ENCODE data around the gene C1QTNF8. TPM values are rescaled to one million over a fixed set of nuclear protein-coding genes. Genes with fewer than 3 reads are reported as not detected.

The C1QTNF8 gene
- total and polyA plus RNA-seq, 2 of the 13 experiments (the other 11 are each of a cell fraction or from before 2014, with no cell fraction given), result 0.09 TPM; not detected in 1

DNA sequence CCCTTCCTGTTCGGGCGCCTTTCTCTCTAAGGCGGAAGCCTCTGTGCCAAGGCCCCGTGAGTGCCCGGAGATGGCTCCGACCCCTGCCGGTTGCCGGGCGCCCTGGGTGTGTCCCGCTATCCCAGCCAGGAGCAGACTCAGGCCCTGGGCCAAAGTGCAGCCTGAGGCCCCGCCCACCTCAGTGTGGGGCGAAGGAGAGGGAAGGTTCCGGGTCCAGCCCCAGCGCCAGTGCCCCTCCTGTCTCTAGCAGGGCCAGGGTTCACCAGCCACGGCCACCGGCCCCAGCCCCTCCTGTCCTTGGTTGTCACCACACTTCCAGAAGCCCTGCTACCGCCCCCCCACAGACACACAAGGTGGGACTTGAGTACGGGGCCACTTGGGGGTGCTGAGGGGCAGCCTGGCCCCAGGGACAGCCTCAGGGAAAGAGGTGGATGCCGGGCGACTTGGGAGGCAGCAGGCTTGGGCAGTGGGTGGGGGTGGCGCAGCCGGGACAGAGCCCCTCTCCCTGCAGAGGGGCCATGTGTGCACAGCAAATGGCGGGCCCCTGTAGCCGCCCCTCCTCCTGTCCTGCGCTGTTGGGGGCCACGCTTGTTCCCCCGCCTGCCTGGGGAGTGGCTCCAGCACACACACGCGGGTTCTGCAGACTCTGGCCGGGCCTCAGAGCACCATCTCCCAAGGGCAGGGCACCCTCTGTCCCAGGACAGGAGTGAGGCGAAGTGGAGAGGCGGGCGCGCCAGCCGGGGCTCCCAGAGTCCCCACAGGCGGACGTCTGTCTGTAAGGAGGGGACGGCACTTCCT lies 6.0 kb downstream of the C1QTNF8 start (continued):
- TF ChIP-seq, protein P1, sequence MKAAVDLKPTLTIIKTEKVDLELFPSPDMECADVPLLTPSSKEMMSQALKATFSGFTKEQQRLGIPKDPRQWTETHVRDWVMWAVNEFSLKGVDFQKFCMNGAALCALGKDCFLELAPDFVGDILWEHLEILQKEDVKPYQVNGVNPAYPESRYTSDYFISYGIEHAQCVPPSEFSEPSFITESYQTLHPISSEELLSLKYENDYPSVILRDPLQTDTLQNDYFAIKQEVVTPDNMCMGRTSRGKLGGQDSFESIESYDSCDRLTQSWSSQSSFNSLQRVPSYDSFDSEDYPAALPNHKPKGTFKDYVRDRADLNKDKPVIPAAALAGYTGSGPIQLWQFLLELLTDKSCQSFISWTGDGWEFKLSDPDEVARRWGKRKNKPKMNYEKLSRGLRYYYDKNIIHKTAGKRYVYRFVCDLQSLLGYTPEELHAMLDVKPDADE (CRISPR knock-in tag; IDR thresholded peaks at IDR 0.05), result no peak
- TF ChIP-seq ATF7-NPFF (CRISPR knock-in tag; IDR thresholded peaks at IDR 0.05; ENCODE audit: low read depth), result peak; percentile 41
- TF ChIP-seq, protein P2, sequence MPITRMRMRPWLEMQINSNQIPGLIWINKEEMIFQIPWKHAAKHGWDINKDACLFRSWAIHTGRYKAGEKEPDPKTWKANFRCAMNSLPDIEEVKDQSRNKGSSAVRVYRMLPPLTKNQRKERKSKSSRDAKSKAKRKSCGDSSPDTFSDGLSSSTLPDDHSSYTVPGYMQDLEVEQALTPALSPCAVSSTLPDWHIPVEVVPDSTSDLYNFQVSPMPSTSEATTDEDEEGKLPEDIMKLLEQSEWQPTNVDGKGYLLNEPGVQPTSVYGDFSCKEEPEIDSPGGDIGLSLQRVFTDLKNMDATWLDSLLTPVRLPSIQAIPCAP (CRISPR knock-in tag; IDR thresholded peaks at IDR 0.05; ENCODE audit: low read depth), result no peak
- TF ChIP-seq, protein P3, sequence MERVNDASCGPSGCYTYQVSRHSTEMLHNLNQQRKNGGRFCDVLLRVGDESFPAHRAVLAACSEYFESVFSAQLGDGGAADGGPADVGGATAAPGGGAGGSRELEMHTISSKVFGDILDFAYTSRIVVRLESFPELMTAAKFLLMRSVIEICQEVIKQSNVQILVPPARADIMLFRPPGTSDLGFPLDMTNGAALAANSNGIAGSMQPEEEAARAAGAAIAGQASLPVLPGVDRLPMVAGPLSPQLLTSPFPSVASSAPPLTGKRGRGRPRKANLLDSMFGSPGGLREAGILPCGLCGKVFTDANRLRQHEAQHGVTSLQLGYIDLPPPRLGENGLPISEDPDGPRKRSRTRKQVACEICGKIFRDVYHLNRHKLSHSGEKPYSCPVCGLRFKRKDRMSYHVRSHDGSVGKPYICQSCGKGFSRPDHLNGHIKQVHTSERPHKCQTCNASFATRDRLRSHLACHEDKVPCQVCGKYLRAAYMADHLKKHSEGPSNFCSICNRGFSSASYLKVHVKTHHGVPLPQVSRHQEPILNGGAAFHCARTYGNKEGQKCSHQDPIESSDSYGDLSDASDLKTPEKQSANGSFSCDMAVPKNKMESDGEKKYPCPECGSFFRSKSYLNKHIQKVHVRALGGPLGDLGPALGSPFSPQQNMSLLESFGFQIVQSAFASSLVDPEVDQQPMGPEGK (CRISPR knock-in tag; IDR thresholded peaks at IDR 0.05), result peak; percentile 91
- TF ChIP-seq PHF5A (CRISPR knock-in tag; IDR thresholded peaks at IDR 0.05; ENCODE audit: low read depth, unreplicated experiment), result peak; percentile 90
- TF ChIP-seq, protein P4, sequence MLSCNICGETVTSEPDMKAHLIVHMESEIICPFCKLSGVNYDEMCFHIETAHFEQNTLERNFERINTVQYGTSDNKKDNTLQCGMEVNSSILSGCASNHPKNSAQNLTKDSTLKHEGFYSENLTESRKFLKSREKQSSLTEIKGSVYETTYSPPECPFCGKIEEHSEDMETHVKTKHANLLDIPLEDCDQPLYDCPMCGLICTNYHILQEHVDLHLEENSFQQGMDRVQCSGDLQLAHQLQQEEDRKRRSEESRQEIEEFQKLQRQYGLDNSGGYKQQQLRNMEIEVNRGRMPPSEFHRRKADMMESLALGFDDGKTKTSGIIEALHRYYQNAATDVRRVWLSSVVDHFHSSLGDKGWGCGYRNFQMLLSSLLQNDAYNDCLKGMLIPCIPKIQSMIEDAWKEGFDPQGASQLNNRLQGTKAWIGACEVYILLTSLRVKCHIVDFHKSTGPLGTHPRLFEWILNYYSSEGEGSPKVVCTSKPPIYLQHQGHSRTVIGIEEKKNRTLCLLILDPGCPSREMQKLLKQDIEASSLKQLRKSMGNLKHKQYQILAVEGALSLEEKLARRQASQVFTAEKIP (CRISPR knock-in tag; IDR thresholded peaks at IDR 0.05; ENCODE audit: borderline replicate concordance), result no peak
- TF ChIP-seq MEIS1 (CRISPR knock-in tag; IDR thresholded peaks at IDR 0.05; ENCODE audit: borderline replicate concordance), result no peak; the same call in 1 of the 2 replicates
- no peak; the same call in 1 of the 2 replicates for TF ChIP-seq REL (CRISPR knock-in tag; conservative IDR thresholded peaks at IDR 0.05)
- TF ChIP-seq, protein P5, sequence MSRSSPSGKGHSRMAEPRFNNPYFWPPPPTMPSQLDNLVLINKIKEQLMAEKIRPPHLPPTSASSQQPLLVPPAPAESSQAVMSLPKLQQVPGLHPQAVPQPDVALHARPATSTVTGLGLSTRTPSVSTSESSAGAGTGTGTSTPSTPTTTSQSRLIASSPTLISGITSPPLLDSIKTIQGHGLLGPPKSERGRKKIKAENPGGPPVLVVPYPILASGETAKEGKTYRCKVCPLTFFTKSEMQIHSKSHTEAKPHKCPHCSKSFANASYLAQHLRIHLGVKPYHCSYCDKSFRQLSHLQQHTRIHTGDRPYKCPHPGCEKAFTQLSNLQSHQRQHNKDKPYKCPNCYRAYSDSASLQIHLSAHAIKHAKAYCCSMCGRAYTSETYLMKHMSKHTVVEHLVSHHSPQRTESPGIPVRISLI (CRISPR knock-in tag; IDR thresholded peaks at IDR 0.05; ENCODE audit: borderline replicate concordance), result no peak
- TF ChIP-seq XRCC5 (optimal IDR thresholded peaks at IDR 0.05; ENCODE audit: low read length), result peak; percentile 84
- TF ChIP-seq ZZZ3 (CRISPR knock-in tag; IDR thresholded peaks at IDR 0.05; ENCODE audit: borderline replicate concordance), result no peak
- no peak for TF ChIP-seq ZNF224 (CRISPR knock-in tag; IDR thresholded peaks at IDR 0.05)
- no peak for TF ChIP-seq HMGA1 (CRISPR knock-in tag; conservative IDR thresholded peaks at IDR 0.05)
- no peak; the same call in 1 of the 2 replicates for TF ChIP-seq ZSCAN20 (CRISPR knock-in tag; IDR thresholded peaks at IDR 0.05; ENCODE audit: borderline replicate concordance)
- TF ChIP-seq ZNF792 (CRISPR knock-in tag; IDR thresholded peaks at IDR 0.05), result 0 out of 2 replicates have a peak, but pooled peaks have one; percentile 35
- TF ChIP-seq KDM5A (IDR thresholded peaks at IDR 0.05; ENCODE audit: borderline replicate concordance, low read length), result no peak; the same call in 1 of the 2 replicates
- TF ChIP-seq KAT8 (CRISPR knock-in tag; IDR thresholded peaks at IDR 0.05), result peak; percentile 68
